Epithelial cell of alveolus of lung (primary cell): ENCODE results near the gene CEBPZOS. TPM values are rescaled to one million over a fixed set of nuclear protein-coding genes. Genes with fewer than 3 reads are reported as not detected.

Experiments
- total RNA-seq: library from RNA; depleted of rRNA; stranded (reverse); fragments of >200 nt; gene quantifications from 2 replicates; pipeline ENCODE4 v1.2.1, GENCODE V29; 2015

CEBPZOS gene
- total RNA-seq = 15.4 and 33.1 TPM in 2 replicates

DNA sequence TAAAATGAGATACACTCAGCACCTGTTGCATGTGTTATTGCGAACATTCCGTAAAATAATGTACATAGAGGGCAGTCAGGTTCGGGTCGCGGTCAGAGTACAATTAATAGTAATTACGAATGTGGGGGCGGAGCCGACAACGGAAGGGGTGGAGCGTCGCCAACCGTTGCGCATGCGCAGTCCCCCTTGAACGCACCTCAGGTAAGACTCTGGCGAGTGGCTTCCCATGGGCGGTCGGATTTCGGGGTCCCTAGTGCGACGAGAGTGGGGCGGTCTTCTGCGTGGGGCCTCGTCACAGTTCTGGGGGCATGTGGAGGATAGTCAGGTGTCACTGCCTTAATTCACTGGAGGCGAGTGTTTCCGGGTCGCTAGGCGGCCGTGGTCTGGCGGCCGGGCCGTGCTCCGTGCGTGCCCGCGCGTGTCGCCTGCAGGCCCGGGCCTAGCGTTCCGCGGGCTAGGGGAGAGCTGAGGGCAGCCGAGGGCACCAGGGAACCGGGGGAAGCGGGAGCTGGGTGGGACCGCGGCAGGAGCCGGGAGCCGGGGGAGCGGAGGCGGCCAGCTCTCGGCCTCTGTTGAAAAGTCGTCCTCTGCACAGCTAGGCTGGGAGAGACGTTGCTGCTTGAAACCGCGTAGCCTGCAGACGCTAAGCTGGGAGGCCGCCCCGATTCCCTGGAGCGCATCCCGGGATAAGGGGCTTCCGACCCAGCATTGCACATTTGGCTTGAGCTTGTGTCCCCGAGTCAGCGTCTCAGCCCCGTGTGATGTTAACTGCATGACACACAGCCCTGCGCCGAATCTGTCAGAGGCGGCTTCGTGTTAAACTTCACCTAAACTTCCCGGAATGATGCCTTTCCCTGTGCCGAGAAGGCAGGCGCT is at the start of gene CEBPZOS:
CEBPZOS (plus strand) TSS at position 177 of the 876 bp plus-strand sequence. CDS start 3,209 bp downstream, outside the sequence.

DNA sequence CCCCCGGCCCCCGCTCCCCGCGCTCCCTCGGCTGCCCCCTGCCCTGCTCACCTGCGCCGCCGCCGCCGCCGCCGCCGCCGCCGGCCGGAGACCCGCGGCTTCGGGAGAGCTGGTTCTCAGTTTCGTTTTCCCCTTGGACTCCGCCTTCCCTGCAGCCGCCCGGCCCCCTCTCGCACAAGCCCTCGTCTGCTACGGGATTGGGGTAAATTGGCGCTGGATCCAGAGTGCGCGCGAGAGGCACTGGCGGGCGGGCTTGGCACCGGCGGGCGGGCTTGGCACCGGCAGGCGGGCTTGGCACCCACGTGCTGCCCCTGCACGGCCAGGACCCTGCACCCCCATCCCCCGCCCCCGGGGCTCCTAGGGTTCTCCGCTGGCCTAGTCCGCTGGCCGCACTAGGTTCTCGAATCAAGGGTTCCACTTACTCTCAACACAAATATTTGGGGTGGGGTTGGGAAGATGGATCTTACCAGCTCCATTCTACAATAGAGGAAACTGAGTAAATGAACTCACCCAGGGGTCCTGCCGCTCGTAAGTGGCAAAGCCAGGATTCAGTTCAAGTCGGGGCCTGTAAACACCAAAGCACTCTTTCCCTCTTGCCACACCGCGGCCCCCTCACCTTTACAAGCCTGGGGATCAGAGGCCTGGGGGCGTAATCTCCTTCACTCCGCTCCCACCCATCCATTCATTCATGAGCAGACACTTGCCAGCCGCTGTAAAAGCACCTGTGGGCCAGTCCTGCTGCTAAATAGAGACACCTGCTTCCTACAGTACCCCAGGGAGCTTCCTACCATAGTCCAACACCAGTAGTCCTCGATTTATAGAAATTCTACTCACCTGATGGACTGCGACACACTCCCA is 39.2 kb upstream of the CEBPZOS start, which contains the start of gene EIF2AK2:
EIF2AK2 (minus strand) TSS at position 124 of the 858 bp plus-strand sequence. CDS start 9,174 bp downstream, outside the sequence.

DNA sequence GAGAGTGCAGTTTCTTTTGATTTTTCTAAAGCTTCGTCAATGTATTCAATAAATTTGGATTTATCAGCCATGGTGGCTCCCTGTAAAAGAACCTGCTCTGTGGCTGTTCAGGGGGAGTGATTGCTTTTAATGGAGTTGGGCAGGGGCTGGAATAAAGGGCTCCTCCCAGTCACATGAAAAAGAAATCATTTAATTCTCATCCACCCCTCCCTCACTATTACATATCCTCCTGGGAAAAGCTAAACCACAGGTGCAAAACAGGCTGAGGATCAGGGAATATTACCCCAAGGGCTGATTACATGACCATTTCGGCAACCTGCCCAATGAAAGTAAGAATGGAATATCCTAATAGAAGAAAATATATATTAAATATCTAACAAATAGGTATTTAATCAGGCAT is 7.7 kb upstream of the CEBPZOS start, which contains the start of gene SULT6B1:
SULT6B1 (minus strand) TSS at position 101 of the 400 bp plus-strand sequence; CDS start at position 71, 30 bp downstream.

DNA sequence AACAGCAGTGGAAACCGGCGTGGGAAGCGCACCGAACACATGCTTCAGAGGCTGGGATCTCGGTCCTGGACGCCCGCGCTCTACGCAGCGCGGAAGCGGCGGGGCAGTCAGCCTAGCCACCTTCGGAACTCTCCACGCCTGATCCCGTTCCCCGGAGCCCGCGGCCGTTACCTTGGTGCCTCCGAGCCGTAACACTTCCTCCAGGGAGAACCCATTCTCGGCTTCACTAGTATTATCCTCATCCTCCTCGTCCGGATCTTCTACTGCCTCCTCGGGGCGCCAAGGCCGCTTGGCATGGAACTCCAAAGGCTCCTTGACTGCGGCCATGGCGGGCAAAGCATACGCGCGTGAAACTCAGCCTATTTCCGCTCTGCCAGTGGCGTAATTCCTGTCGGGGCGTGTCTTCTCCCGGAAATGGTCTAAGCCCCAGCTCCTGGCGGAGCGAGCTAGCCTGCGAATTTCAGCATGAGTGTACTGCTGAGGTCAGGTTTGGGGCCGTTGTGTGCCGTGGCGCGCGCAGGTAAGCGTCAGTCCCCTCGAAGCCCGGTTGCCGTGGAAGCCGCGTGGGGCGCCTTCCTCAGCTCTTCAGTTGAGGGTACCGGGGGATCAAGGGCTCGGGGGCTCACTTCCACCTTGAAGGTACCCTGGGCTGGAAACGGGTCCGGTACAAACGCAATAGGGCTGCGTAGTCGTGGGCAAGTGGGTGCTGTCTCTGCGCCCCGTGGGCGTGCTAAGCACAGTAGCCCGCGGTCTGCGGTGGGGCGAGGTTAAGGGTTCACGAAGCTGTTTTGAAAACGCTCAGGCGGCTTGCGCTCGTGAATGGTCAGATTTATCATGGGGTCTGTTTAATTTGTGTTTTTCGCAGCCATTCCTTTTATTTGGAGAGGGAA is 35.2 kb downstream of the CEBPZOS start, which contains the start of the genes CEBPZ and NDUFAF7:
CEBPZ (minus strand) TSS at position 356 of the 890 bp plus-strand sequence; CDS start at position 327, 29 bp downstream.
NDUFAF7 (plus strand) TSS at position 418 of the 890 bp plus-strand sequence; CDS start at position 466, 48 bp downstream.

Other genes with a start within 250 kb of the CEBPZOS start
- gene STRN, start 230.0 kb upstream of the CEBPZOS start, total RNA-seq = 8.1 and 11.3 TPM in 2 replicates
- 8.0 and 9.6 TPM in 2 replicates for gene HEATR5B, start 112.1 kb upstream of the CEBPZOS start, total RNA-seq
- 6.9 and 14.9 TPM in 2 replicates for gene GPATCH11, start 112.0 kb upstream of the CEBPZOS start, total RNA-seq
- 18.0 and 21.4 TPM in 2 replicates for gene EIF2AK2, start 39.5 kb upstream of the CEBPZOS start, total RNA-seq
- gene SULT6B1, start 7.8 kb upstream of the CEBPZOS start, total RNA-seq = not detected in 2 replicates
- 29.8 and 31.9 TPM in 2 replicates for gene CEBPZ, start 35.1 kb downstream of the CEBPZOS start, total RNA-seq
- gene NDUFAF7, start 35.2 kb downstream of the CEBPZOS start, total RNA-seq = 6.2 and 21.5 TPM in 2 replicates
- 24.7 and 41.0 TPM in 2 replicates for gene PRKD3, start 128.3 kb downstream of the CEBPZOS start, total RNA-seq
- gene QPCT, start 148.1 kb downstream of the CEBPZOS start, total RNA-seq = 4.5 and 24.2 TPM in 2 replicates